ENCODE measurements around the gene DCTN4.

Gene DCTN4

DNA sequence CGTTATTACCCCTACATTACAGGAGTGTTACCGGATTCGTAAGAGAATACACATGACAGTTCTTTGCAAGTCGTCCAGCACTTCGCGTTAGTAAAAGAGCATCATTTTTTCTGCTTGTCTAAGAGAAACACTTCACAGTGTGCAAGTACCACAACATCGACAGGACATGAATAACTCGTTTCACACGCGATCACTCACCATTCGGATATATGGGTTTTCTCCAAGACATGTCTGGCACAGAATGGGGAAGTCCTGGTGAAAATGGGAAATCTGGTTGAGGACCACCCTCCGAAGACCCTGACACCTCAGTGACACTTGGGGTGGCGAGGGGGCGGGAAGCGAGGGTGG, 58.6 kb downstream of the DCTN4 start:
- DNase-seq (ENCODE audit: insufficient read length, low spot score) (no peak), FAIRE-seq (no peak)

DNA sequence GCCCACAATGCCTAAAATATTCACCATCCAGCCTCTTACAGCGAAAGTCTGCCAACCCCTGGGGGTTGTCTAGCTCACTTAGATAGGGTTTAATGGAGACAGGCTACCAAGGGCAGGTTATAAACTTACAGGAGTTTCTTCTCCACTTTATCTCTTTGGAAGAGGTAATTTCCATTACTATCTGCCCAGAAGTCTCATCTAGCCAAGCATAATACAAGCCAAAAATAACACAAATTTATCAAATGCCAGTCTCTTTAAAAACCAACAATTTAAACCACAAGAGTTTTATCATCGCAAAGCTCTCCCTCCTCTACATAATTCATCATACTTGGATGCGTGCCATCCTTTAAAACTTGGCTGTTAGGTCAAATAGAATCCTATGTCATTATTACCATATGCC, 64.2 kb downstream of the DCTN4 start:
- FAIRE-seq (no peak), DNase-seq (ENCODE audit: insufficient read length, low spot score) (no peak)
- TF ChIP-seq, protein P1, sequence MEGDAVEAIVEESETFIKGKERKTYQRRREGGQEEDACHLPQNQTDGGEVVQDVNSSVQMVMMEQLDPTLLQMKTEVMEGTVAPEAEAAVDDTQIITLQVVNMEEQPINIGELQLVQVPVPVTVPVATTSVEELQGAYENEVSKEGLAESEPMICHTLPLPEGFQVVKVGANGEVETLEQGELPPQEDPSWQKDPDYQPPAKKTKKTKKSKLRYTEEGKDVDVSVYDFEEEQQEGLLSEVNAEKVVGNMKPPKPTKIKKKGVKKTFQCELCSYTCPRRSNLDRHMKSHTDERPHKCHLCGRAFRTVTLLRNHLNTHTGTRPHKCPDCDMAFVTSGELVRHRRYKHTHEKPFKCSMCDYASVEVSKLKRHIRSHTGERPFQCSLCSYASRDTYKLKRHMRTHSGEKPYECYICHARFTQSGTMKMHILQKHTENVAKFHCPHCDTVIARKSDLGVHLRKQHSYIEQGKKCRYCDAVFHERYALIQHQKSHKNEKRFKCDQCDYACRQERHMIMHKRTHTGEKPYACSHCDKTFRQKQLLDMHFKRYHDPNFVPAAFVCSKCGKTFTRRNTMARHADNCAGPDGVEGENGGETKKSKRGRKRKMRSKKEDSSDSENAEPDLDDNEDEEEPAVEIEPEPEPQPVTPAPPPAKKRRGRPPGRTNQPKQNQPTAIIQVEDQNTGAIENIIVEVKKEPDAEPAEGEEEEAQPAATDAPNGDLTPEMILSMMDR (IDR thresholded peaks at IDR 0.05; ENCODE audit: insufficient read depth, missing control alignments) = no peak

More for the DNA sequence above, 58.6 kb downstream of the DCTN4 start:
- TF ChIP-seq, protein P1 (IDR thresholded peaks at IDR 0.05; ENCODE audit: insufficient read depth, missing control alignments) = no peak

DNA sequence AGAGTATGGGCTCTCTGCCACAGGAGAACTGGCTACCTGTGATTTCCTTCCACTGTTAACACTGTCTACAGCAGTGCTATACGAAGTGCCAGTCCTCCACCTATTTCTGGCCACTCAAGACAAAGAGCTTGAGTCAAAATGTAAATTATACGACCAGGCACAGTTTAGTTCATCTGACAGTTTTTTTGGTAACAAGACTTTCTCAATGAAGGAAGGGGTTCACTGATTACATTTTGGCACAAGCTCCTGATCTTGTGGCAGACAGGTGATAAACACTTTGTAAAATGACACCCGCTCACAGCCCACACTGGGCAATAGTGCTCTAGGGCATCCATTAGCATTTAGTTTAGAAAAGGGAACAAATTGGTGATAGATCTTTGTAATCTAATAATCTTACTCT, 66.5 kb downstream of the DCTN4 start:
- FAIRE-seq (no peak), DNase-seq (ENCODE audit: insufficient read length, low spot score) (no peak)
- TF ChIP-seq, protein P1 (IDR thresholded peaks at IDR 0.05; ENCODE audit: insufficient read depth, missing control alignments) = no peak

DNA sequence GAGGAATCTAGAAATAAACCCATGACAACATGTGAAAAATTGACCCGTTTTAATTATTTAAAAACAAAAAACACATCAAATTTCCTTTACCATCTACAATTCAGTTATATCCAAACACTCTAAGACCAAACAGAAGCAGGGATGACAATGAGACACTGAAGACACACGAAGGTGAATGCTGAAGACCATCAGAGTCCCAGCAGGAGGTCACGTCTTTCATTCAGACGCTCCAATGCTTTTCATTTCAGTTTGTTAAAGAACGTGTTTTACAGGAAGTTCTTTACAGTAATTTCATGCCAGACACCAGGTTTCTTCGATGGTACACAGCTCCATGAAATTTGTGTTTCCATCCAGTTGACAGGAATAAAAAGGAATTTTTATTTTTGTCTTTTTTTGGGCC, 68.1 kb downstream of the DCTN4 start:
- no peak for FAIRE-seq
- no peak for DNase-seq (ENCODE audit: insufficient read length, low spot score)
- TF ChIP-seq, protein P1 (IDR thresholded peaks at IDR 0.05; ENCODE audit: insufficient read depth, missing control alignments) = no peak

DNA sequence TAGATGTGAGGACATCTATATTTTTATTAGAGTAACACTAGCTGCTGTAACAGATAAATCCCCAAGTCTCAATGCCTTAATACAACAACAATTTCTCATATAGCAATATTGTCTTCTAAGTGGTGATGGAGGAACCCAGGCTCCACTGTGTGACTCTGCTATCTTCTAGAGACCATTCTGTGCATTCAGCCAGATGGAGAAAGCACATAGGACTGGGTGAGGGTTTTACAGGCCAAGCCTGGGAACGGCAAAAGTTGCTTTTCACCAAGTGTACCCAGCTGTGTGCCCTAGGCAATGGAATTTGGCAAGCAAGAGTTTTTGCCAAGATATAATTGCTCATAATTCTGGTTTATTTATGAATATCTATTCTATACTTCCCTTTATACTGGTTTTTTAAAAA, 69.7 kb downstream of the DCTN4 start:
- TF ChIP-seq, protein P1 (IDR thresholded peaks at IDR 0.05; ENCODE audit: insufficient read depth, missing control alignments) = no peak
- FAIRE-seq = no peak
- no peak for DNase-seq (ENCODE audit: insufficient read length, low spot score)

DNA sequence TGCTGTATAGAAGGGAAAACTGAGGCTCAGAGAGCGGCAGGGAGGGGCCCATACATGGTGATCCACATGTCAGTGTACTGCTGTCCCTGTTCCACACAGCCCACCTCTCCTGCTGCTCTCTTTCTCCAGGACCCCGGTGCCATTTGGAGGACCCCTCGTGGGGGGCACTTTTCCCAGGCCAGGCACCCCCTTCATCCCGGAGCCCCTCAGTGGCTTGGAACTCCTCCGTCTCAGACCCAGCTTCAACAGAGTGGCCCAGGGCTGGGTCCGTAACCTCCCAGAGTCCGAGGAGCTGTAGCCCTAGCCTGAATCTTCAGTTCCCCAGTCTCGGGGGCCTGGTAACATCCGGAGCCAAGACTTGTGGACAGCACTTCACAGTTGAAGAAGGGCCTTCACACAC, 82.2 kb downstream of the DCTN4 start:
- FAIRE-seq (no peak), DNase-seq (ENCODE audit: insufficient read length, low spot score) (no peak)
- TF ChIP-seq, protein P1 (IDR thresholded peaks at IDR 0.05; ENCODE audit: insufficient read depth, missing control alignments) = no peak

DNA sequence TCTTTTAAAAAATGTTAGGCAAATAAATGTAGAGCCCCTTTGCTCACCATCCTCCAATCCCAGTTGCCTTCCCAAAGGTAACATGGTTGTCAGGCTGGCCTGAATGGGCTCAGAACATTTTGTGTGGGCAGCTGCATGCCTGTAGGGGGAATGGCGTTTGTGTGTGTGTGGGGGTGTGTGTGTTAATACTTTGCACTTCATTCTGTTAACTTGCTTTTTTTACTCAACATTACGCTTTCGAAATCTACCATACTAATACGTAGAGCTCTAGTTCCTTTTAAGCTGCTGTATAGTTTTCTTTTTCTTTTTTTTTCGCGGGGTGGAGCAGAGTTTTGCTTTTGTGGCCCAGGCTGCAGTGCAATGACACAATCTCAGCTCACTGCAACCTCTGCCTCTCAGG, 83.7 kb downstream of the DCTN4 start:
- FAIRE-seq = no peak

More for the DNA sequence above, 83.7 kb downstream of the DCTN4 start:
- TF ChIP-seq, protein P1 (IDR thresholded peaks at IDR 0.05; ENCODE audit: insufficient read depth, missing control alignments) = no peak
- DNase-seq (ENCODE audit: insufficient read length, low spot score) = no peak

Data from D721Med (cell line).